ENCODE data around the gene HOXA6.

DNA sequence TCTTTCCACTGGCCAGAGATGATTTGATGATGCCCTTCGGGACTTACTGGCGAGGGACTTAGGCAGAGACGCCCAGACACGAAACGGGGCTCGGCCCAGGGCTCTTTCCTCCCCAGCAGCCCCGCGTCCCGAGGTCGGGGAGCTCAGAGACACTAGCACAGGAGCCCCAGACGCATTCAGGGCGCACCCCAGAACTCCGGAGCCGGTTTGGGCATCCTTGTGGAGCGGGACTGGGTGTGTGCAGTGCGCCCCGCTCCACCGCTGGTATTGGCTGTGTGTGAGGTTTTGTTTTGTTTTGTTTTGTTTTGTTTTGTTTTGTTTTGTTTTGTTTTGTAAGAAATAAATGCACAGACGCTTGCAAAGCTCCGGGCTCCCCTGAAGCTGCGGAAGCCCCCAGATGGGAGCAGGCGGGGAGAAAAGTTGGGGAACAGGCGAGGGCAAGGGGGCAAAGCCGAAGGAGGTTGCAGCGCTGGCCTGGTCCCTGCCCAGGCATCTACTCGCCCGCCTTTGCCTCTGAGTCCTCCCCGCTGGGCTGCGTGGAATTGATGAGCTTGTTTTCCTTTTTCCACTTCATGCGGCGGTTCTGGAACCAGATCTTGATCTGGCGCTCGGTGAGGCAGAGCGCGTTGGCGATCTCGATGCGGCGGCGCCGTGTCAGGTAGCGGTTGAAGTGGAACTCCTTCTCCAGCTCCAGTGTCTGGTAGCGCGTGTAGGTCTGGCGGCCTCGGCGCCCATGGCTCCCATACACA lies 2.2 kb downstream of the HOXA6 start:
- no peak for TF ChIP-seq CTCF (IDR thresholded peaks at IDR 0.05)
- no peak for TF ChIP-seq POLR2A (IDR thresholded peaks at IDR 0.05)

Data from esophagus squamous epithelium (tissue), 4 donors.